ENCODE measurements around the gene C1orf105. TPM values are rescaled to one million over a fixed set of nuclear protein-coding genes. Genes with fewer than 3 reads are reported as not detected.

Gene C1orf105
- total and polyA plus RNA-seq, 2 of the 13 experiments (the other 11 are each of a cell fraction or from before 2014, with no cell fraction given): 0.15 to 0.45 TPM

DNA sequence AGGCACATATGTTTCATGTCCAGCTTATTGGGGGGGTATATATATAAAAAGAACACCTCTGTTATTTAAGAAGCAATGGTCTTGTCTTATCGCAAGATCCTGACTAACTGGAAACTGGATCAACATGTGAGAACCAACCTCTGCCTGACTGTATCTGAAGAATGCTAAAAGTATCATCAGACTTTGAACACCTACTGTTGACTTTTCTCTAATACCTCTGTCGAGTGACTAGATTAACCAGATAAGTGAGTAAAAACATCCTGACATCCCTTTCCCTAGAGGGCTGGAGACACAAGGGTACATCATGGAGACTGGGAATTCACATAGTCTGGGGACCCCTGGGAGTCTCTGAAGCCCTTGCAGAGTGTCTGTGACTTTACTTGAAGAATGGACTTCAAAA, 49.7 kb downstream of the C1orf105 start (continued):
- TF ChIP-seq, protein P1, sequence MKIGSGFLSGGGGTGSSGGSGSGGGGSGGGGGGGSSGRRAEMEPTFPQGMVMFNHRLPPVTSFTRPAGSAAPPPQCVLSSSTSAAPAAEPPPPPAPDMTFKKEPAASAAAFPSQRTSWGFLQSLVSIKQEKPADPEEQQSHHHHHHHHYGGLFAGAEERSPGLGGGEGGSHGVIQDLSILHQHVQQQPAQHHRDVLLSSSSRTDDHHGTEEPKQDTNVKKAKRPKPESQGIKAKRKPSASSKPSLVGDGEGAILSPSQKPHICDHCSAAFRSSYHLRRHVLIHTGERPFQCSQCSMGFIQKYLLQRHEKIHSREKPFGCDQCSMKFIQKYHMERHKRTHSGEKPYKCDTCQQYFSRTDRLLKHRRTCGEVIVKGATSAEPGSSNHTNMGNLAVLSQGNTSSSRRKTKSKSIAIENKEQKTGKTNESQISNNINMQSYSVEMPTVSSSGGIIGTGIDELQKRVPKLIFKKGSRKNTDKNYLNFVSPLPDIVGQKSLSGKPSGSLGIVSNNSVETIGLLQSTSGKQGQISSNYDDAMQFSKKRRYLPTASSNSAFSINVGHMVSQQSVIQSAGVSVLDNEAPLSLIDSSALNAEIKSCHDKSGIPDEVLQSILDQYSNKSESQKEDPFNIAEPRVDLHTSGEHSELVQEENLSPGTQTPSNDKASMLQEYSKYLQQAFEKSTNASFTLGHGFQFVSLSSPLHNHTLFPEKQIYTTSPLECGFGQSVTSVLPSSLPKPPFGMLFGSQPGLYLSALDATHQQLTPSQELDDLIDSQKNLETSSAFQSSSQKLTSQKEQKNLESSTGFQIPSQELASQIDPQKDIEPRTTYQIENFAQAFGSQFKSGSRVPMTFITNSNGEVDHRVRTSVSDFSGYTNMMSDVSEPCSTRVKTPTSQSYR (CRISPR knock-in tag; IDR thresholded peaks at IDR 0.05; ENCODE audit: borderline replicate concordance): peak; percentile 40; the same call in 1 of the 2 replicates
- no peak for TF ChIP-seq ZKSCAN1 (IDR thresholded peaks at IDR 0.05; ENCODE audit: low read length)
- 0 out of 2 replicates have a peak, but pooled peaks have one; percentile 26 for TF ChIP-seq ZNF292 (CRISPR knock-in tag; IDR thresholded peaks at IDR 0.05; ENCODE audit: borderline replicate concordance, low read depth)
- TF ChIP-seq ERF (CRISPR knock-in tag; IDR thresholded peaks at IDR 0.05): peak; percentile 69
- peak; percentile 31; the same call in 1 of the 2 replicates for TF ChIP-seq SP5 (CRISPR knock-in tag; IDR thresholded peaks at IDR 0.05; ENCODE audit: borderline replicate concordance, low read depth)
- no peak for TF ChIP-seq ZNF317 (CRISPR knock-in tag; IDR thresholded peaks at IDR 0.05)
- peak; percentile 72 for TF ChIP-seq CREM (IDR thresholded peaks at IDR 0.05)
- TF ChIP-seq CREM (CRISPR knock-in tag; IDR thresholded peaks at IDR 0.05): no peak
- TF ChIP-seq ZNF552 (CRISPR knock-in tag; IDR thresholded peaks at IDR 0.05; ENCODE audit: borderline replicate concordance): no peak
- TF ChIP-seq SIX1 (CRISPR knock-in tag; IDR thresholded peaks at IDR 0.05; ENCODE audit: borderline replicate concordance): peak; percentile 79
- peak; percentile 30; the same call in 1 of the 2 replicates for TF ChIP-seq CEBPG (CRISPR knock-in tag; IDR thresholded peaks at IDR 0.05)
- no peak for TF ChIP-seq ONECUT2 (CRISPR knock-in tag; IDR thresholded peaks at IDR 0.05)
- TF ChIP-seq GATAD1 (CRISPR knock-in tag; IDR thresholded peaks at IDR 0.05): peak; percentile 39; the same call in 1 of the 2 replicates
- TF ChIP-seq, protein P2, sequence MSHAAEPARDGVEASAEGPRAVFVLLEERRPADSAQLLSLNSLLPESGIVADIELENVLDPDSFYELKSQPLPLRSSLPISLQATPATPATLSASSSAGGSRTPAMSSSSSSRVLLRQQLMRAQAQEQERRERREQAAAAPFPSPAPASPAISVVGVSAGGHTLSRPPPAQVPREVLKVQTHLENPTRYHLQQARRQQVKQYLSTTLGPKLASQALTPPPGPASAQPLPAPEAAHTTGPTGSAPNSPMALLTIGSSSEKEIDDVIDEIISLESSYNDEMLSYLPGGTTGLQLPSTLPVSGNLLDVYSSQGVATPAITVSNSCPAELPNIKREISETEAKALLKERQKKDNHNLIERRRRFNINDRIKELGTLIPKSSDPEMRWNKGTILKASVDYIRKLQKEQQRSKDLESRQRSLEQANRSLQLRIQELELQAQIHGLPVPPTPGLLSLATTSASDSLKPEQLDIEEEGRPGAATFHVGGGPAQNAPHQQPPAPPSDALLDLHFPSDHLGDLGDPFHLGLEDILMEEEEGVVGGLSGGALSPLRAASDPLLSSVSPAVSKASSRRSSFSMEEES (CRISPR knock-in tag; IDR thresholded peaks at IDR 0.05): peak; percentile 88; the same call in 1 of the 2 replicates
- peak; percentile 93 for TF ChIP-seq MEF2D (CRISPR knock-in tag; IDR thresholded peaks at IDR 0.05)
- 0 out of 2 replicates have a peak, but pooled peaks have one; percentile 58 for TF ChIP-seq HDAC1 (CRISPR knock-in tag; IDR thresholded peaks at IDR 0.05)
- TF ChIP-seq ZNF792 (CRISPR knock-in tag; IDR thresholded peaks at IDR 0.05): peak; percentile 78

All from HepG2 (cell line).